Measurements from ENCODE around the gene EPB41L2.

- TF ChIP-seq CTCF (IDR thresholded peaks at IDR 0.05) = no peak
- no peak for TF ChIP-seq POLR2A (IDR thresholded peaks at IDR 0.05)
Observed at GRCh38 chr6:130841128-130841728, 221.8 kb downstream of the EPB41L2 start.
